Measurements from ENCODE around the gene CYBA.

CYBA gene

DNA sequence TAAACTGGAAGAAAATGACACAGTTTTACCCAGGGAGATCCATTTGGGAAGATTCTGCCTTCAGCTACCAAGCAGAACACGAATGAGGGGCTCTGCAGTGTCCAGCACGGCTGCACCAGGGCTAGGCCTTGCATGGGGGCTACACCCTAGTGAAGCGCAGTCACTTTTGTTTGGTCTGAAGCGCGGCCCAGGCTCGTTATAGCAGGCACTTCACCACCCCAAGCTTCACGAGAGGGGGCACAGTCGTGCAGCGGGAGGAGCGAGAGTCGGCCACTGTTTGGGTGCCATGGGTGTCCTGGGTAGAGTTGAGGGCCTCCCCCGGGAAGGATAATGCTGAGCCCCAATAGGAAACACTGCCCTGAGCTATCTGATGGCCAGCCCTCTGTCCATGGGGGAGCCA lies 34.1 kb downstream of the CYBA start:
- peaks cover 28% of the 10 kb centered on the region for H3K36me3 ChIP-seq (ENCODE audit: low read depth)
- no peaks in the 10 kb centered on the region for H3K4me1 ChIP-seq (ENCODE audit: insufficient read depth, poor library complexity, severe bottlenecking)
- no peak overlapping the region for H3K4me3 ChIP-seq (ENCODE audit: severe bottlenecking)
- no peak for DNase-seq (ENCODE audit: low spot score)
- no peaks in the 10 kb centered on the region for H3K9me3 ChIP-seq (ENCODE audit: severe bottlenecking)
- H3K27ac ChIP-seq (ENCODE audit: poor library complexity, severe bottlenecking), result no peak overlapping the region
- TF ChIP-seq, protein P1, sequence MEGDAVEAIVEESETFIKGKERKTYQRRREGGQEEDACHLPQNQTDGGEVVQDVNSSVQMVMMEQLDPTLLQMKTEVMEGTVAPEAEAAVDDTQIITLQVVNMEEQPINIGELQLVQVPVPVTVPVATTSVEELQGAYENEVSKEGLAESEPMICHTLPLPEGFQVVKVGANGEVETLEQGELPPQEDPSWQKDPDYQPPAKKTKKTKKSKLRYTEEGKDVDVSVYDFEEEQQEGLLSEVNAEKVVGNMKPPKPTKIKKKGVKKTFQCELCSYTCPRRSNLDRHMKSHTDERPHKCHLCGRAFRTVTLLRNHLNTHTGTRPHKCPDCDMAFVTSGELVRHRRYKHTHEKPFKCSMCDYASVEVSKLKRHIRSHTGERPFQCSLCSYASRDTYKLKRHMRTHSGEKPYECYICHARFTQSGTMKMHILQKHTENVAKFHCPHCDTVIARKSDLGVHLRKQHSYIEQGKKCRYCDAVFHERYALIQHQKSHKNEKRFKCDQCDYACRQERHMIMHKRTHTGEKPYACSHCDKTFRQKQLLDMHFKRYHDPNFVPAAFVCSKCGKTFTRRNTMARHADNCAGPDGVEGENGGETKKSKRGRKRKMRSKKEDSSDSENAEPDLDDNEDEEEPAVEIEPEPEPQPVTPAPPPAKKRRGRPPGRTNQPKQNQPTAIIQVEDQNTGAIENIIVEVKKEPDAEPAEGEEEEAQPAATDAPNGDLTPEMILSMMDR (IDR thresholded peaks at IDR 0.05; ENCODE audit: poor library complexity, severe bottlenecking), result no peak
- ATAC-seq (ENCODE audit: low read depth), result no peak
- no peaks in the 10 kb centered on the region for H3K27me3 ChIP-seq (ENCODE audit: insufficient read depth, poor library complexity, severe bottlenecking)

DNA sequence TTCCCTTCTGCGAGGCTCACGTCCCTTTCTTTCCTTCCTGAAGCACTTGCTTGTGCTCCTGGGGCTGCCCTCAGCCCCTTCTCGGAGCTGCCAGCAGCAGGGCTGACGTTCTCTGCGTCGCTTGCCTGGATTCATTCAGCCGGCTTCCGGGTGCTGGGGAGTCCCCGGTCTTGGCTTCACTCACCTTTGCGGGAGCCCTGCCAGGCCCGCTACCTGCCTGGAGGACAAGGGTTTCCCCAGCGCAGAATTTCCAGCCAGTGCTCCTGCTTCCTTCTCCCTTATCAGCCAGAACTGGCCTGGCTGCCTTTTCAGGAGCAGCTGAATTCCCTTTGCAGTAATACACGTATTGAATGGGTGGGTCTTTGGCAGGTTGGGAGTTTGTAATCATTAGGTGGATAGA lies 34.5 kb downstream of the CYBA start:
- Histone ChIP-seq H3K4me1 (ENCODE audit: insufficient read depth, poor library complexity, severe bottlenecking) (no peaks in the 10 kb centered on the region), H3K36me3 (ENCODE audit: low read depth) (peaks cover 24% of the 10 kb centered on the region), H3K27ac (ENCODE audit: poor library complexity, severe bottlenecking) (no peak overlapping the region), H3K4me3 (ENCODE audit: severe bottlenecking) (no peak overlapping the region), H3K9me3 (ENCODE audit: severe bottlenecking) (no peaks in the 10 kb centered on the region), H3K27me3 (ENCODE audit: insufficient read depth, poor library complexity, severe bottlenecking) (no peaks in the 10 kb centered on the region)
- no peak; the same call in 1 of the 3 replicates for ATAC-seq (ENCODE audit: low read depth)
- no peak for DNase-seq (ENCODE audit: low spot score)
- TF ChIP-seq, protein P1 (IDR thresholded peaks at IDR 0.05; ENCODE audit: poor library complexity, severe bottlenecking), result no peak

DNA sequence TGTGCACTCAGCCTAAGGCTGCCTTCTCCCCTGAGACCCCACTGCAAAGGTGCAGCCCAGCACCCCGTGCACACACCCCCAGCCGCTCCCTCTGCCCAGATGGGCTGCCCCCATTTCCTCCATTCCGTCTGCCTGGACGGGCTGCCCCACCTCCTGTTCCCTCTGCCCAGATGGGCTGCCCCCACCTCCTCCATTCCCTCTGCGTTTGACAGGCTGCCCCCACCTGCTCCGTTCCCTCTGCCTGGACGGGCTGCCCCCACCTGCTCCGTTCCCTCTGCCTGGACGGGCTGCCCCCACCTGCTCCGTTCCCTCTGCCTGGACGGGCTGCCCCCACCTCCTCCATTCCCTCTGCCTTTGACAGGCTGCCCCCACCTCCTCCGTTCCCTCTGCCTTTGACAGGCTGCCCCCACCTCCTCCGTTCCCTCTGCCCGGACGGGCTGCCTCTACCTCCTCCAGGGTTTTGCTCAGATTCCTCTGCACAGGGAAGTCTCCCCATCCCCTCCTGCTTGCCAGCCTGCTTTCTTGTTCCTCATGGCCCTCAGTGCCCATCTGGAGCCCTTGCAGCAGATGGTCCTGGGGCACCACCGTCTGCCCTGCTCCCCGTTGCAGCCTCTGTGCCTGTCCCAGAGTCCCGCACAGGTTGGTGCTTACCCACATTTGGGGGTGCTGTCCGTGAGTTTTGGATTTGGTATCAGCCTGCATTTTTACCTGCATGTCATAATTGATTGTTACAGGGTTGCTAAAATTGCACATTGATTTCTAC lies 35.9 kb downstream of the CYBA start:
- Histone ChIP-seq H3K27me3 (ENCODE audit: insufficient read depth, poor library complexity, severe bottlenecking) (no peaks in the 10 kb centered on the region), H3K9me3 (ENCODE audit: severe bottlenecking) (no peaks in the 10 kb centered on the region), H3K4me1 (ENCODE audit: insufficient read depth, poor library complexity, severe bottlenecking) (no peaks in the 10 kb centered on the region), H3K36me3 (ENCODE audit: low read depth) (peaks cover 30% of the 10 kb centered on the region), H3K27ac (ENCODE audit: poor library complexity, severe bottlenecking) (no peak overlapping the region), H3K4me3 (ENCODE audit: severe bottlenecking) (no peak overlapping the region)
- DNase-seq (ENCODE audit: low spot score) (no peak), ATAC-seq (ENCODE audit: low read depth) (no peak)
- TF ChIP-seq, protein P1 (IDR thresholded peaks at IDR 0.05; ENCODE audit: poor library complexity, severe bottlenecking), result no peak

DNA sequence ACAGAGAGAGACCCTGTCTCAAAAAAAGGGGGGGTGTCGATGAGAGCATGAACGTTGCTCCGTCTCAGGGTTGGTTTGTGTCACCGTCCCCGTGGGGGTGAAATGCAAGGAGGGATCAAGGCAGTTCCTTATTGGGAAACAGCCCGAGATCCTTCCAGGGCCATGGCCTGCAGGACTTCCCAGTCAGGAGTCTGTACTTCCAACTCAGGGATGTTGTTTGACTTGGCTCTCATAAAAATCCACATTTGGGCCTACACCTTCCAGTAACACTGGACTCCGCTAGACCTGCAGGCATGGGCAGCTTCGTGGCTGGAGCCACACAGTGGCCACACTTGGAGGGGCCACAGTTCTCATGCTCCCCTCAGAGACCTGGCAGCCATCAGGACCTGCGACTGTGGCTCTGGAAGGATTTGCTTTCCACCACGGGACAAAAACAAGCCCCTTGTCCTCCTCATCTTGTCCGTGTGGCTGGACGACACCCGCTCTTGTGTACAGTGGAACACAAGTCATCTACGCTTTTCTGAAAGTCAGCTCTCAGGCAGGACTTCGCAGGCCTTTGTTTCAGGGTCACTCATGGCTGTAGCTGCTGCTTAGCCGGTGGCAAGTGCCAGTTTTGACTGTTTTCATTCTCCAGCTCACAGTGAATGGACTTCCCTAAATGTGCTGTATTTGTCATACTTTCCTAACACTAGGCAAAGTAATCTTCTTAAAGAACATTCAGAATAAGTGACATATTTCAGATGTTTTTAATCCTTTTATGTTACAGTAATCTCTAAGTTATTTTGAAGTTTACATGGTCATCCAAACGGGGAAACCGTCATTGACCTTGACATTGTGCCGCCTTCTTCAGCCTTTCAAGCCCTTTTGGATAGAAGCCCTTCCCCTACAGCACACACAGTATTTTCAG lies 36.7 kb downstream of the CYBA start:
- Histone ChIP-seq H3K27me3 (ENCODE audit: insufficient read depth, poor library complexity, severe bottlenecking) (no peaks in the 10 kb centered on the region), H3K27ac (ENCODE audit: poor library complexity, severe bottlenecking) (no peak overlapping the region), H3K4me3 (ENCODE audit: severe bottlenecking) (no peak overlapping the region), H3K36me3 (ENCODE audit: low read depth) (peaks cover 35% of the 10 kb centered on the region), H3K9me3 (ENCODE audit: severe bottlenecking) (no peaks in the 10 kb centered on the region), H3K4me1 (ENCODE audit: insufficient read depth, poor library complexity, severe bottlenecking) (no peaks in the 10 kb centered on the region)
- ATAC-seq (ENCODE audit: low read depth) (no peak), DNase-seq (ENCODE audit: low spot score) (no peak)
- TF ChIP-seq, protein P1 (IDR thresholded peaks at IDR 0.05; ENCODE audit: poor library complexity, severe bottlenecking), result no peak

Measured in RWPE2 (cell line).